CD14-positive monocyte (primary cell): ENCODE data around the gene FAM110A. TPM values are rescaled to one million over a fixed set of nuclear protein-coding genes. Genes with fewer than 3 reads are reported as not detected.
"Not testable (repeated sequence)": the region's sequence is repeated elsewhere in the genome, so short reads cannot be mapped to it uniquely, and the experiment has no call there.

ENCODE experiments used
- DNase-seq, 3 donors: peaks; one replicate each; pipeline ENCODE4 v3.0.0-alpha.2; 2011 to 2022
- H2AFZ ChIP-seq: 2 replicates; pipeline ENCODE4 v1.6.0; 2012; ENCODE audit warnings: mild to moderate bottlenecking, low read depth, low read length, inconsistent platforms; ENCODE audit not compliant: insufficient read depth, poor library complexity, severe bottlenecking
- H3K27ac ChIP-seq, 2 donors: 1 replicate in 1 of 2; 2 replicates in 1 of 2; pipeline ENCODE4 v1.5.1; 2012 to 2013; ENCODE audit warnings: low read length in 2 of 2, control low read depth in 1 of 2, inconsistent platforms in 1 of 2, low read depth in 1 of 2, mild to moderate bottlenecking in 1 of 2
- H3K27me3 ChIP-seq, 2 donors: one replicate each; pipeline versions ENCODE4 v1.6.0 to v1.6.1; 2011 to 2013; ENCODE audit warnings: low read length in 2 of 2; ENCODE audit not compliant: control insufficient read depth in 2 of 2, insufficient read depth in 2 of 2
- H3K36me3 ChIP-seq, 2 donors: replicated peaks in 1 of 2; 1 replicate in 1 of 2; 2 replicates in 1 of 2; pipeline versions ENCODE4 v1.5.1 to v1.6.1; 2012 to 2013; ENCODE audit warnings: low read length in 2 of 2, control low read depth in 1 of 2, inconsistent platforms in 1 of 2, mild to moderate bottlenecking in 1 of 2; ENCODE audit not compliant: insufficient read depth in 2 of 2, control insufficient read depth in 1 of 2
- H3K4me1 ChIP-seq, 2 donors: 1 replicate in 1 of 2; 2 replicates in 1 of 2; pipeline versions ENCODE4 v1.5.1 to v1.6.1; 2012 to 2013; ENCODE audit warnings: low read length in 2 of 2, control low read depth in 1 of 2, inconsistent platforms in 1 of 2, mild to moderate bottlenecking in 1 of 2, moderate library complexity in 1 of 2; ENCODE audit not compliant: insufficient read depth in 2 of 2, control insufficient read depth in 1 of 2
- H3K4me2 ChIP-seq: replicated peaks from 2 replicates; pipeline ENCODE3; 2012; ENCODE audit warnings: low read length, moderate library complexity, mild to moderate bottlenecking; ENCODE audit not compliant: poor library complexity, severe bottlenecking; ENCODE audit errors: extremely low read depth
- H3K4me3 ChIP-seq, 3 experiments: fragments of 200-600 bp in 1 of 3; sonication (generic) in 1 of 3; replicated peaks in 1 of 3; 1 replicate in 2 of 3; 2 replicates in 1 of 3; pipeline ENCODE4 v1.5.1; 2011 to 2013; ENCODE audit warnings: low read length in 3 of 3, mild to moderate bottlenecking in 3 of 3, control low read depth in 2 of 3, low read depth in 2 of 3, inconsistent platforms in 1 of 3, moderate library complexity in 1 of 3
- H3K79me2 ChIP-seq: 2 replicates; pipeline ENCODE4 v1.6.0; 2012; ENCODE audit warnings: mild to moderate bottlenecking, control low read depth, inconsistent platforms, low read length, moderate library complexity; ENCODE audit not compliant: insufficient read depth
- H3K9ac ChIP-seq: 2 replicates; pipeline ENCODE4 v1.6.0; 2017; ENCODE audit warnings: low read length, mild to moderate bottlenecking; ENCODE audit not compliant: insufficient read depth, poor library complexity, severe bottlenecking
- H3K9me3 ChIP-seq, 2 donors: replicated peaks in 1 of 2; 1 replicate in 1 of 2; 2 replicates in 1 of 2; pipeline versions ENCODE4 v1.5.1 to v1.6.1; 2012 to 2013; ENCODE audit warnings: low read length in 2 of 2, control low read depth in 1 of 2; ENCODE audit not compliant: control insufficient read depth in 1 of 2, insufficient read depth in 1 of 2
- H4K20me1 ChIP-seq: 2 replicates; pipeline ENCODE4 v1.6.0; 2012; ENCODE audit warnings: mild to moderate bottlenecking, low read length, control low read depth, moderate library complexity; ENCODE audit not compliant: insufficient read depth
- H3K27ac Mint-ChIP-seq, 7 donors: one replicate each; pipeline ENCODE4 v1.8.0; 2020; ENCODE audit warnings: mild to moderate bottlenecking in 7 of 7, mixed read lengths in 7 of 7, moderate library complexity in 6 of 7, inconsistent platforms in 2 of 7
- H3K27me3 Mint-ChIP-seq, 3 donors: one replicate each; pipeline ENCODE4 v1.8.0; 2021 to 2022; ENCODE audit warnings: low read depth in 3 of 3, mild to moderate bottlenecking in 3 of 3, mixed read lengths in 3 of 3, moderate library complexity in 3 of 3, inconsistent platforms in 1 of 3
- H3K36me3 Mint-ChIP-seq, 2 donors: one replicate each; pipeline ENCODE4 v1.8.0; 2020; ENCODE audit warnings: mixed read lengths in 2 of 2, inconsistent platforms in 1 of 2, mild to moderate bottlenecking in 1 of 2
- H3K4me1 Mint-ChIP-seq: one replicate; pipeline ENCODE4 v1.8.0; 2020; ENCODE audit warnings: mild to moderate bottlenecking, mixed read lengths
- H3K4me3 Mint-ChIP-seq, 2 donors: one replicate each; pipeline ENCODE4 v1.8.0; 2020; ENCODE audit warnings: mild to moderate bottlenecking in 2 of 2, mixed read lengths in 2 of 2, moderate library complexity in 1 of 2
- H3K9me3 Mint-ChIP-seq, 7 donors: one replicate each; pipeline ENCODE4 v1.8.0; 2020 to 2022; ENCODE audit warnings: mixed read lengths in 7 of 7, mild to moderate bottlenecking in 6 of 7, moderate library complexity in 6 of 7, inconsistent platforms in 2 of 7
- CTCF ChIP-seq: fragments of 200-600 bp; IDR thresholded peaks from one replicate; pipeline ENCODE4 v1.8.0; 2022; ENCODE audit warnings: antibody characterized with exemption, mild to moderate bottlenecking
- WGBS: methylation state at CpG from one replicate; pipeline ENCODE4 v1.1.5; 2013; ENCODE audit warnings: missing lambda C conversion rate; ENCODE audit not compliant: insufficient coverage; 5-methylcytosine and 5-hydroxymethylcytosine counted together
- intact Hi-C, 2 donors: fragments of 100-400 bp; cut with micrococcal nuclease; formaldehyde crosslinking; loops; one replicate each; pipeline versions ENCODE4 v1.15.0 to v1.15.1; 2023
- polyA plus RNA-seq, 3 donors: library from polyadenylated mRNA; depleted of rRNA in 1 of 3; unstranded in 2 of 3; stranded (reverse) in 1 of 3; fragments of 300-500 nt in 2 of 3; fragments of >200 nt in 1 of 3; fragmentation: Illumina TruSeq in 2 of 3; gene quantifications; 1 replicate in 2 of 3; 2 replicates in 1 of 3; pipeline ENCODE4 v1.2.3, GENCODE V29; 2012 to 2021

Gene FAM110A
- polyA plus RNA-seq, 3 donors = 13.8 to 43.2 (median 27.8) TPM

GRCh38 chr20:812435-812814 lies 21.1 kb upstream of the FAM110A start:
- not testable (repeated sequence) for DNase-seq, H3K36me3 ChIP-seq, H3K27ac ChIP-seq, H3K27ac Mint-ChIP-seq, H3K4me1 ChIP-seq, H3K9me3 Mint-ChIP-seq, H3K4me2 ChIP-seq, H2AFZ ChIP-seq, H3K9me3 ChIP-seq, H3K4me1 Mint-ChIP-seq, H3K9ac ChIP-seq, H3K4me3 ChIP-seq, H3K79me2 ChIP-seq, H4K20me1 ChIP-seq, H3K27me3 ChIP-seq, H3K36me3 Mint-ChIP-seq
- intact Hi-C loops = loop anchor here in 1 of 2 donors (5.0 kb wide), 1 partner anchor 400 kb away; no protein-coding TSS in a partner anchor
- Mint-ChIP-seq H3K27me3 (peaks cover 6 to 20% (median 14%) of the 10 kb centered on the region in 3 donors), H3K4me3 (peak overlapping the region in 1 of 2 donors; percentile 7)
- WGBS = no CpG with 5 or more reads among the region's 2 CpGs

- intact Hi-C loops = loop anchor here in 1 of 2 donors (5.0 kb wide), 1 partner anchor 399 kb away; no protein-coding TSS in a partner anchor
- H3K36me3 Mint-ChIP-seq = no peaks in the 10 kb centered on the region
- Histone ChIP-seq H3K9ac (no peak overlapping the region), H3K9me3 (no peaks in the 10 kb centered on the region), H2AFZ (no peak overlapping the region), H3K27me3 (no peaks in the 10 kb centered on the region), H3K4me1 (no peaks in the 10 kb centered on the region), H3K4me3 (no peak overlapping the region), H3K4me2 (no peak overlapping the region), H4K20me1 (no peaks in the 10 kb centered on the region), H3K79me2 (no peaks in the 10 kb centered on the region), H3K36me3 (no peaks in the 10 kb centered on the region), H3K27ac (no peak overlapping the region)
- peaks cover 0 to 5% (median 0%) of the 10 kb centered on the region in 7 donors for H3K9me3 Mint-ChIP-seq
- no peaks in the 10 kb centered on the region for H3K4me1 Mint-ChIP-seq
- H3K27ac Mint-ChIP-seq = no peak overlapping the region
- no peak for DNase-seq
- peaks cover 6 to 24% (median 14%) of the 10 kb centered on the region in 3 donors for H3K27me3 Mint-ChIP-seq
- TF ChIP-seq CTCF = no peak
- 61% methylated on average over 4 of the region's 8 CpGs for WGBS
- no peak overlapping the region for H3K4me3 Mint-ChIP-seq
These were observed 20.1 kb upstream of the FAM110A start for GRCh38 chr20:813390-813789.
